PC-9 (cell line): ENCODE results near the gene ZNF680. TPM values are rescaled to one million over a fixed set of nuclear protein-coding genes. Genes with fewer than 3 reads are reported as not detected.

Experiments used
- BruUV-seq: library from RNA; stranded (reverse); fragments of 400-500 nt; replicated peaks from 2 replicates; lab custom pipeline; 2021; lab: Mats Ljungman, UMichigan
- CTCF ChIA-PET: fragments of 300-600 bp; sonication (Branson Sonifier 250); formaldehyde crosslinking; loops from one replicate; lab custom pipeline; 2022; ENCODE audit warnings: antibody characterized with exemption; lab: Charles Lee
- POLR2A ChIA-PET: fragments of 300-600 bp; sonication (Branson Sonifier 250); formaldehyde crosslinking; loops from one replicate; lab custom pipeline; 2022; ENCODE audit warnings: antibody characterized with exemption; ENCODE audit not compliant: unreplicated experiment; lab: Charles Lee
- DNase-seq, 2 experiments: peaks; one replicate each; pipeline versions ENCODE4 v3.0.0 to v3.0.0-alpha.2; 2015 to 2022; ENCODE audit warnings: mixed read lengths in 1 of 2
- H2AFZ ChIP-seq: fragments of 200-600 bp; sonication (generic); 2 replicates; pipeline ENCODE4 v1.8.1; 2017; ENCODE audit warnings: antibody characterized with exemption
- H3F3A ChIP-seq: fragments of 200-600 bp; sonication (generic); 2 replicates; pipeline ENCODE4 v1.8.1; 2017; ENCODE audit warnings: antibody characterized with exemption, mild to moderate bottlenecking, low read depth; ENCODE audit not compliant: insufficient read depth
- H3K27ac ChIP-seq: fragments of 200-600 bp; sonication (generic); 2 replicates; pipeline ENCODE4 v1.6.1; 2016; ENCODE audit warnings: mixed run types
- H3K27me3 ChIP-seq: fragments of 200-600 bp; sonication (generic); 2 replicates; pipeline ENCODE4 v1.6.1; 2016; ENCODE audit warnings: low read depth, mixed run types; ENCODE audit not compliant: insufficient read depth
- H3K36me3 ChIP-seq: fragments of 200-600 bp; sonication (generic); 2 replicates; pipeline ENCODE4 v1.6.1; 2016; ENCODE audit warnings: low read depth, mixed run types
- H3K4me1 ChIP-seq: fragments of 200-600 bp; sonication (generic); replicated peaks from 2 replicates; pipeline ENCODE4 v1.6.1; 2016; ENCODE audit warnings: mixed run types; ENCODE audit not compliant: insufficient read depth
- H3K4me2 ChIP-seq: fragments of 200-600 bp; sonication (generic); 2 replicates; pipeline ENCODE4 v1.6.1; 2017; ENCODE audit warnings: mixed run types
- H3K4me3 ChIP-seq: fragments of 200-600 bp; sonication (generic); 2 replicates; pipeline ENCODE4 v1.6.1; 2016; ENCODE audit warnings: mixed run types
- H3K79me2 ChIP-seq: fragments of 200-600 bp; sonication (generic); 2 replicates; pipeline ENCODE4 v1.6.1; 2017; ENCODE audit warnings: low read depth, mixed run types
- H3K9me2 ChIP-seq: fragments of 200-600 bp; sonication (generic); 2 replicates; pipeline ENCODE4 v1.8.1; 2017; ENCODE audit warnings: mild to moderate bottlenecking; ENCODE audit not compliant: insufficient read depth
- H3K9me3 ChIP-seq: fragments of 200-600 bp; sonication (generic); 2 replicates; pipeline ENCODE4 v1.8.1; 2016; ENCODE audit warnings: low read depth; ENCODE audit not compliant: insufficient read depth
- H4K20me1 ChIP-seq: fragments of 200-600 bp; sonication (generic); 2 replicates; pipeline ENCODE4 v1.8.1; 2017; ENCODE audit not compliant: insufficient read depth
- CTCF ChIP-seq: fragments of 200-600 bp; sonication (generic); conservative IDR thresholded peaks from 2 replicates; pipeline ENCODE4 v1.6.1; 2017; ENCODE audit warnings: mixed run types, antibody characterized with exemption, mild to moderate bottlenecking, moderate library complexity
- EZH2 ChIP-seq: fragments of 200-600 bp; sonication (generic); IDR thresholded peaks from 2 replicates; pipeline ENCODE4 v1.8.0; 2017; ENCODE audit warnings: antibody characterized with exemption, low read depth
- intact Hi-C: fragments of 100-400 bp; cut with micrococcal nuclease; formaldehyde crosslinking; loops from one replicate; pipeline ENCODE4 v1.10.0; 2022; ENCODE audit not compliant: unreplicated experiment
- total RNA-seq: library from RNA; stranded (reverse); gene quantifications from 2 replicates; pipeline ENCODE4 v1.2.3, GENCODE V29; 2021

Gene ZNF680
- total RNA-seq, 1 experiment from 2014 or later, result 17.9 TPM

GRCh38 chr7:64599359-64599758 is 36.5 kb upstream of the ZNF680 start:
- H3K9me3 ChIP-seq, result no peaks in the 10 kb centered on the region; the same call in 1 of the 2 replicates
- H4K20me1 ChIP-seq, result no peaks in the 10 kb centered on the region
- H3K9me2 ChIP-seq, result no peaks in the 10 kb centered on the region
- no peak overlapping the region for H3K4me2 ChIP-seq
- ChIA-PET CTCF (no interaction called here), POLR2A (no interaction called here)
- no peak overlapping the region for H3K27ac ChIP-seq
- no peaks in the 10 kb centered on the region for H3K79me2 ChIP-seq
- no peak overlapping the region for H3K4me3 ChIP-seq
- H3F3A ChIP-seq, result no peaks in the 10 kb centered on the region
- peak in 1 of 2 experiments; percentile 67 for DNase-seq
- no TSS peak for BruUV-seq
- intact Hi-C loops, result no loop called here
- no peaks in the 10 kb centered on the region for H3K4me1 ChIP-seq
- H2AFZ ChIP-seq, result no peak overlapping the region
- TF ChIP-seq CTCF (no peak), EZH2 (no peak)
- H3K27me3 ChIP-seq, result no peaks in the 10 kb centered on the region
- H3K36me3 ChIP-seq, result no peaks in the 10 kb centered on the region

GRCh38 chr7:64590971-64591370 is 28.1 kb upstream of the ZNF680 start:
- H3K4me3 ChIP-seq, result no peak overlapping the region
- H3F3A ChIP-seq, result no peaks in the 10 kb centered on the region
- H3K4me1 ChIP-seq, result no peaks in the 10 kb centered on the region
- BruUV-seq, result no TSS peak
- no peaks in the 10 kb centered on the region for H4K20me1 ChIP-seq
- no peaks in the 10 kb centered on the region for H3K36me3 ChIP-seq
- H3K4me2 ChIP-seq, result no peak overlapping the region
- H3K9me3 ChIP-seq, result no peaks in the 10 kb centered on the region
- DNase-seq, result no peak
- no peak overlapping the region for H3K27ac ChIP-seq
- no peaks in the 10 kb centered on the region for H3K79me2 ChIP-seq
- no peaks in the 10 kb centered on the region for H3K27me3 ChIP-seq
- CTCF ChIA-PET, result no interaction called here
- POLR2A ChIA-PET, result no interaction called here
- H2AFZ ChIP-seq, result no peak overlapping the region
- H3K9me2 ChIP-seq, result no peaks in the 10 kb centered on the region
- TF ChIP-seq EZH2 (no peak), CTCF (no peak)
- intact Hi-C loops, result no loop called here

GRCh38 chr7:64581926-64582894 is 19.3 kb upstream of the ZNF680 start:
- CTCF ChIA-PET, result no interaction called here
- Histone ChIP-seq H3K27ac (no peak overlapping the region), H3K36me3 (no peaks in the 10 kb centered on the region), H2AFZ (no peak overlapping the region), H3K9me3 (no peaks in the 10 kb centered on the region), H4K20me1 (no peaks in the 10 kb centered on the region), H3K4me3 (no peak overlapping the region), H3K4me2 (no peak overlapping the region), H3K9me2 (no peaks in the 10 kb centered on the region), H3F3A (no peaks in the 10 kb centered on the region), H3K27me3 (no peaks in the 10 kb centered on the region), H3K4me1 (no peaks in the 10 kb centered on the region), H3K79me2 (no peaks in the 10 kb centered on the region)
- POLR2A ChIA-PET, result no interaction called here
- TF ChIP-seq CTCF (no peak), EZH2 (no peak)
- no peak for DNase-seq
- BruUV-seq, result no TSS peak
- intact Hi-C loops, result no loop called here
